Measurements from ENCODE around the gene CEP63. TPM values are rescaled to one million over a fixed set of nuclear protein-coding genes. Genes with fewer than 3 reads are reported as not detected.
A peak's percentile ranks its signal among the peaks of the same experiment; 100 is the strongest.

Gene CEP63
- total RNA-seq, 2 experiments from 2014 or later: 25.3 to 27.0 TPM

DNA sequence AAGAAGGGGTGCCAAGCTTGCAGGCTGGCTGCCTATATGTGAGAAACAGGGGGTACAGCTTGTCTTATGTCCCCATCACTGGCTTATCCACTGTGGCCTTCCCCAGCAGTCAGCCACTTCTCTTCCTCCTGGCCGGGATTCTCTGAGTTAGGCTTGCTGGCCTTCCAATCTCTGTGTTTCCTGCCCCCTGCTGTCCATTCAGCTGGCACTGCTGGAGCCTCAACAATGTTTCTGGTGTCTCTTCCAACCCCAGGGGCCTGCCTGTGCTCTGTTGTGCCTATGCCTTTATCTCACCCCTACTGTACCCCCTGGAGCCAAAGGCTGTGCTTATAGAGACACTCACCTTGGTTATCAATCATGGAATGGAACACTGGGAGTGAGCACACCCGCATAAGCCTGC is 36.6 kb upstream of the CEP63 start:
- no peak overlapping the region for H3K4me3 Mint-ChIP-seq
- peak; percentile 12 for DNase-seq
- H3K9me3 Mint-ChIP-seq: peaks cover 7% of the 10 kb centered on the region
- ChIA-PET CTCF (interaction anchor here (0.9 to 1.3 kb wide), 3 partner anchors 25 to 91 kb away, joined by 3 to 6 read pairs (median 4); no protein-coding TSS in a partner anchor), POLR2A (no interaction called here)
- no peaks in the 10 kb centered on the region for H3K4me1 Mint-ChIP-seq (ENCODE audit: low read depth)
- no peak overlapping the region for H3K27ac Mint-ChIP-seq
- TF ChIP-seq, protein P1, sequence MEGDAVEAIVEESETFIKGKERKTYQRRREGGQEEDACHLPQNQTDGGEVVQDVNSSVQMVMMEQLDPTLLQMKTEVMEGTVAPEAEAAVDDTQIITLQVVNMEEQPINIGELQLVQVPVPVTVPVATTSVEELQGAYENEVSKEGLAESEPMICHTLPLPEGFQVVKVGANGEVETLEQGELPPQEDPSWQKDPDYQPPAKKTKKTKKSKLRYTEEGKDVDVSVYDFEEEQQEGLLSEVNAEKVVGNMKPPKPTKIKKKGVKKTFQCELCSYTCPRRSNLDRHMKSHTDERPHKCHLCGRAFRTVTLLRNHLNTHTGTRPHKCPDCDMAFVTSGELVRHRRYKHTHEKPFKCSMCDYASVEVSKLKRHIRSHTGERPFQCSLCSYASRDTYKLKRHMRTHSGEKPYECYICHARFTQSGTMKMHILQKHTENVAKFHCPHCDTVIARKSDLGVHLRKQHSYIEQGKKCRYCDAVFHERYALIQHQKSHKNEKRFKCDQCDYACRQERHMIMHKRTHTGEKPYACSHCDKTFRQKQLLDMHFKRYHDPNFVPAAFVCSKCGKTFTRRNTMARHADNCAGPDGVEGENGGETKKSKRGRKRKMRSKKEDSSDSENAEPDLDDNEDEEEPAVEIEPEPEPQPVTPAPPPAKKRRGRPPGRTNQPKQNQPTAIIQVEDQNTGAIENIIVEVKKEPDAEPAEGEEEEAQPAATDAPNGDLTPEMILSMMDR (IDR thresholded peaks at IDR 0.05): no peak
- H3K27me3 Mint-ChIP-seq: peaks cover 17% of the 10 kb centered on the region
- intact Hi-C loops (cut with micrococcal nuclease): no loop called here
- ATAC-seq: no peak
- H3K36me3 Mint-ChIP-seq (ENCODE audit: low read depth): no peaks in the 10 kb centered on the region

DNA sequence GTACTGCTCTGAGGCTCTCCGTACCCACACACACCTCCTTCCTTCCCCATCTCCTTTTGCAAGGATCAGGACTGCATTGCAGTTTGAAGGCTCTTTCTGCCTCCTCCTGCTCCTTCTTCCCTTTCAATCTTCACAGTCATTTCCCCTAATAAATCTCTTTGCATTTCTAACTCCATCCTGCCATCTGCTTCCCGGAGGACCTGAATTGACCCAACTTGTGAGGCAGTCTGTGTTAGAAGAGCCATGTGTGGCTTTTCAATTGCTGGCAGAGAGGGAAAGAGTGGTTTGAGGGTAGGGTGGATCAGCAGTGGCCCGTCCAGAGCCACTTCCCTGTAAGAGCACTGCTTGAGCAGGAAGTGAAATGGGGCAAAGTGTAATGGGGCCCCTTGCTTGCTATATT is 35.9 kb upstream of the CEP63 start:
- intact Hi-C loops (cut with micrococcal nuclease): no loop called here
- POLR2A ChIA-PET: no interaction called here
- H3K4me1 Mint-ChIP-seq (ENCODE audit: low read depth): no peaks in the 10 kb centered on the region
- TF ChIP-seq, protein P1 (IDR thresholded peaks at IDR 0.05): no peak
- no peak for DNase-seq
- no peaks in the 10 kb centered on the region for H3K36me3 Mint-ChIP-seq (ENCODE audit: low read depth)
- ATAC-seq: no peak
- H3K4me3 Mint-ChIP-seq: no peak overlapping the region
- CTCF ChIA-PET: no interaction called here
- H3K9me3 Mint-ChIP-seq: peaks cover 7% of the 10 kb centered on the region
- no peak overlapping the region for H3K27ac Mint-ChIP-seq
- H3K27me3 Mint-ChIP-seq: peaks cover 14% of the 10 kb centered on the region

DNA sequence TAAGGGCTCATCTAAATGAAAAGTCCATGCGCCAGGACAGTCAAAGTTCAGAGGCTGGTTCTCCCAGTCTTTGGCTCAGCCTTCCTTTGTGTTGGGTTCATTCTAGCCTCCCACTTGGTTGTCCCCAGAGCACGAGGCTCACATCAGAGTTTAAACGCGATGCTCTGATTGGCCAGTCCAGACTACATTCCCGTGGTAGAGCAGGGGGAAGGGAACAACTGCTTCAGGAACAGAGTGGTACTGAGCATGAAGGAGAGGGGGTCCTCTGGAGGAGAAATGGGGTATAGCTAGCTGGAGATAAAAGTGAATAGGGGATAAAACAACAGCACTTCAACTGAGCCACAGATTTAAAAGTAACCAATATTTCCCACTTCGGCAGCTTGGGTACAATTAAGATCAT is 32.2 kb upstream of the CEP63 start:
- POLR2A ChIA-PET: no interaction called here
- no peak for ATAC-seq
- Mint-ChIP-seq H3K36me3 (ENCODE audit: low read depth) (no peaks in the 10 kb centered on the region), H3K27ac (no peak overlapping the region), H3K27me3 (peaks cover 6% of the 10 kb centered on the region), H3K9me3 (no peaks in the 10 kb centered on the region), H3K4me1 (ENCODE audit: low read depth) (no peaks in the 10 kb centered on the region), H3K4me3 (no peak overlapping the region)
- no peak for DNase-seq
- intact Hi-C loops (cut with micrococcal nuclease): no loop called here
- TF ChIP-seq, protein P1 (IDR thresholded peaks at IDR 0.05): no peak
- CTCF ChIA-PET: interaction anchor here (1.5 to 3.3 kb wide), 4 partner anchors 9 to 146 kb away, joined by 4 to 12 read pairs (median 8); no protein-coding TSS in a partner anchor

DNA sequence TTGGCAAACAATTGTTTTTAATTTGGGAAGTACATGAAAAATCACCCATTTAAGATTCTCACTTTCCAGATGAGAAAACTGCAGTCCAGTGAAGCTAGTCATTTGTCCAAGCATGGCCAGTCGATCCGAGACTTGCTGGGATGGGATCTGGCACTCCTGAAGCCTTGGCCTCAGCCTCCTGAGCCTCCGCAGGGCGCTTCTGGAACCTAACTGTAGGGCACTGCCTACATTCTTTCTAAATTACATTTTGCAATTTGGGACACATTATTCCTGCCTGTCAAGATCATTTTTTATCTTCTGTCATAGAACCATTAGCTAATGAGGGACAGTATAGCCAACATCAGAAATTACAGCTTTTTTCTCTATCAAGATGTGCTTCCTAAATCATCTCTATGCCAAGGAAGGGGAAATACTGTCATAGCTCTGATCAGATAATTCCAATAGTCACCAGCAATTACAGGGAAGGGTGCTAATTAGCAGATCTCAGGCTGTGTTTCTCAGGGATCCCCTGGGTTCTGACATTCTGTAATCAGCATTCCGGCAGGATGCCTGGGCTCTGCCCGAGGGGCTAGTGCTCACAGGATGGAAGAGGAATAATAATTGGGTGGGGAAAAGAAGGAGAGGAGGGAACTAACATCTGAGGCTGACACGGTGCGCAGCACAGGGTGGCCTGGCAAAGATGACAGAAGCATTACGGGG is 28.3 kb upstream of the CEP63 start:
- intact Hi-C loops (cut with micrococcal nuclease): no loop called here
- Mint-ChIP-seq H3K9me3 (no peaks in the 10 kb centered on the region), H3K27ac (no peak overlapping the region), H3K4me1 (ENCODE audit: low read depth) (no peaks in the 10 kb centered on the region), H3K27me3 (peaks cover 11% of the 10 kb centered on the region), H3K36me3 (ENCODE audit: low read depth) (no peaks in the 10 kb centered on the region), H3K4me3 (no peak overlapping the region)
- CTCF ChIA-PET: interaction anchor here (1.7 kb wide), 1 partner anchor 245 kb away, joined by 4 read pairs; no protein-coding TSS in a partner anchor
- ATAC-seq: no peak
- POLR2A ChIA-PET: no interaction called here
- TF ChIP-seq, protein P1 (IDR thresholded peaks at IDR 0.05): no peak
- no peak for DNase-seq

DNA sequence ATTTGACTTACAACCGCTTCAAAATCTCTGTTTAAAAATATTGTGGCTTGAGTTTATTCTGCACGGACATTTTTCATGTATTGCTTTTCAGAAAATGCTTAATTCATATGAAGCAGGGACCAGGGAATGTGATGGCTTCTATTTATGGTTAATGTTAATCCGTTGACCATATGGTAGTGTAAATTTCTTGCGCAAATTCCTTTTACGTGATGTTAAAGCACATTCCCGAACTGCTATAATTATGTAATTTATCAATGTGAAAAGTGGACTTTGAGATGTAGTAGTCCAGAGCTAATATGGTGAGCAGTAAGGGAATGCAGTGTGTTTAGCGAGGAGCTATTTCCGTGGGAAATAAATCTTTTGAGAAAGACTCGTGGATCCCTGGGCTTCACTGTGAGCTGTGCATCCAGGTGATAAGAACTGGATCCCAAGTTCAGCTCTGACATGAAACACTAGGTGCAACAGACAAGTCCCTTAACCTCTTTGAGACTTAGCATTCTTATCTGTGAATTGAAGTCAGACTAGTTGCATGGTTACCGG is 27.4 kb upstream of the CEP63 start:
- H3K27ac Mint-ChIP-seq: no peak overlapping the region
- H3K27me3 Mint-ChIP-seq: peaks cover 12% of the 10 kb centered on the region
- TF ChIP-seq, protein P1 (IDR thresholded peaks at IDR 0.05): no peak
- CTCF ChIA-PET: interaction anchor here (0.8 to 1.6 kb wide), 3 partner anchors 20 to 246 kb away, joined by 3 read pairs; no protein-coding TSS in a partner anchor
- POLR2A ChIA-PET: no interaction called here
- DNase-seq (no peak), ATAC-seq (no peak)
- H3K9me3 Mint-ChIP-seq: no peaks in the 10 kb centered on the region
- H3K36me3 Mint-ChIP-seq (ENCODE audit: low read depth): no peaks in the 10 kb centered on the region
- intact Hi-C loops (cut with micrococcal nuclease): no loop called here
- no peaks in the 10 kb centered on the region for H3K4me1 Mint-ChIP-seq (ENCODE audit: low read depth)
- H3K4me3 Mint-ChIP-seq: no peak overlapping the region

Data from activated CD8-positive, alpha-beta T cell treated with anti-CD3 and anti-CD28 coated beads for 36 hours (primary cell).